ENCODE measurements around the gene GABPB2. TPM values are rescaled to one million over a fixed set of nuclear protein-coding genes. Genes with fewer than 3 reads are reported as not detected.

The GABPB2 gene
- total RNA-seq, 1 donor from 2014 or later: 10.8 TPM

- DNase-seq (ENCODE audit: low read depth) (no peak), FAIRE-seq (no peak)
- TF ChIP-seq CTCF (IDR thresholded peaks at IDR 0.05; ENCODE audit: insufficient read depth, low read length, severe bottlenecking): no peak
- no peaks in the 10 kb centered on the region for H3K27me3 ChIP-seq (ENCODE audit: control insufficient read depth, insufficient read depth, low read length)
- no peak overlapping the region for H3K4me3 ChIP-seq (ENCODE audit: low read depth, low read length)
- H3K36me3 ChIP-seq (ENCODE audit: control insufficient read depth, insufficient read depth, low read length): peaks cover 4% of the 10 kb centered on the region
Measured at GRCh38 chr1:151167116-151167515, 96.6 kb downstream of the GABPB2 start.

GRCh38 chr1:151171190-151171589 lies 100.6 kb downstream of the GABPB2 start:
- no peak for FAIRE-seq
- Histone ChIP-seq H3K36me3 (ENCODE audit: control insufficient read depth, insufficient read depth, low read length) (peaks cover 11% of the 10 kb centered on the region), H3K4me3 (ENCODE audit: low read depth, low read length) (no peak overlapping the region), H3K27me3 (ENCODE audit: control insufficient read depth, insufficient read depth, low read length) (no peaks in the 10 kb centered on the region)
- TF ChIP-seq CTCF (IDR thresholded peaks at IDR 0.05; ENCODE audit: insufficient read depth, low read length, severe bottlenecking): no peak
- no peak for DNase-seq (ENCODE audit: low read depth)

Other genes with a start within 250 kb of the GABPB2 start
- gene ARNT, start 194.2 kb upstream of the GABPB2 start, total RNA-seq: 15.8 and 22.0 TPM in 2 replicates
- not detected in 2 replicates for gene CTXND2, start 183.6 kb upstream of the GABPB2 start, total RNA-seq
- gene SETDB1, start 144.4 kb upstream of the GABPB2 start, total RNA-seq: 24.0 and 24.7 TPM in 2 replicates
- 55.2 and 82.9 TPM in 2 replicates for gene CERS2, start 95.9 kb upstream of the GABPB2 start, total RNA-seq
- gene ANXA9, start 88.5 kb upstream of the GABPB2 start, total RNA-seq: 0.26 and 0.90 TPM in 2 replicates
- gene MINDY1, start 63.9 kb upstream of the GABPB2 start, total RNA-seq: 5.5 and 13.6 TPM in 2 replicates
- 6.6 and 6.9 TPM in 2 replicates for gene PRUNE1, start 62.3 kb upstream of the GABPB2 start, total RNA-seq
- 4.7 and 68.1 TPM in 2 replicates for gene BNIPL, start 34.2 kb upstream of the GABPB2 start, total RNA-seq
- 0.53 and 0.64 TPM in 2 replicates for gene C1orf56, start 23.0 kb upstream of the GABPB2 start, total RNA-seq
- 81.6 and 125 TPM in 2 replicates for gene CDC42SE1, start 11.1 kb upstream of the GABPB2 start, total RNA-seq
- 0.79 and 4.4 TPM in 2 replicates for gene MLLT11, start 10.4 kb upstream of the GABPB2 start, total RNA-seq
- gene SEMA6C, start 75.9 kb downstream of the GABPB2 start, total RNA-seq: 0.38 and 0.53 TPM in 2 replicates
- gene TNFAIP8L2, start 85.9 kb downstream of the GABPB2 start, total RNA-seq: not detected in 2 replicates
- 5.0 and 8.6 TPM in 2 replicates for gene LYSMD1, start 95.1 kb downstream of the GABPB2 start, total RNA-seq
- 19.7 and 34.9 TPM in 2 replicates for gene SCNM1, start 95.4 kb downstream of the GABPB2 start, total RNA-seq
- gene TMOD4, start 105.2 kb downstream of the GABPB2 start, total RNA-seq: not detected in 2 replicates
- gene VPS72, start 119.4 kb downstream of the GABPB2 start, total RNA-seq: 64.2 and 69.4 TPM in 2 replicates
- gene PIP5K1A, start 127.8 kb downstream of the GABPB2 start, total RNA-seq: 40.2 and 44.0 TPM in 2 replicates
- 259 and 280 TPM in 2 replicates for gene PSMD4, start 184.0 kb downstream of the GABPB2 start, total RNA-seq
- 9.0 and 12.8 TPM in 2 replicates for gene ZNF687, start 211.5 kb downstream of the GABPB2 start, total RNA-seq

Measured in bronchial epithelial cell (primary cell).